GM12801 (cell line): Measurements from ENCODE around the gene KLHL29.

Experiments
- CTCF ChIP-seq: IDR thresholded peaks from one replicate; pipeline ENCODE4 v1.5.1; 2011; ENCODE audit warnings: control low read depth; ENCODE audit not compliant: insufficient read length; ENCODE audit errors: extremely low read depth

The KLHL29 gene

GRCh38 chr2:23530909-23531276 lies 145.9 kb downstream of the KLHL29 start:
- TF ChIP-seq CTCF = no peak

GRCh38 chr2:23531280-23531679 lies 146.3 kb downstream of the KLHL29 start:
- no peak for TF ChIP-seq CTCF

DNA sequence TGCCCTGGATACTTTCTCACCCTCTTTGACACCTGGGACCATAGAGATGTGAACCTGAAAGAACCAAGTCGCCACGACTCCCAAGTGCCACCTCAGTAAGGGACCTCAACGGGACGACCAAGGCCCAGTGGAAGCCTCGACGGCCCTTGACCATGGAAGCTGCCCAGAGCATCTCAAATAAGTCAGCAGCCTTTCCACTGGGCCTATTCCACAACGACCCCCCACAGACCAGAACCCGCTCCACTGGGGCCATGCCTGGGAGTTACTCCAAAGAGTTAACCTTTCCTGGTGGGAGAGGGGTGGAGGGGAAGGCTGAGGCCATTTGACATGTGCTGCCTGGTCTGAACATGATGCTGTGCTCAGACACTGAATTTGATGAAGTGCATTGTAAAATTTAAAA lies 146.9 kb downstream of the KLHL29 start:
- TF ChIP-seq CTCF = no peak

- no peak for TF ChIP-seq CTCF
Observed at GRCh38 chr2:23532391-23533337, 147.7 kb downstream of the KLHL29 start.

GRCh38 chr2:23533338-23533695 lies 148.3 kb downstream of the KLHL29 start:
- TF ChIP-seq CTCF = no peak

- TF ChIP-seq CTCF = no peak
Observed at GRCh38 chr2:23534771-23535170, 149.8 kb downstream of the KLHL29 start.

- no peak for TF ChIP-seq CTCF
Observed at GRCh38 chr2:23536326-23536725, 151.3 kb downstream of the KLHL29 start.
